Keratinocyte (primary cell): Measurements from ENCODE around the gene GNB5.

Source experiments
- EZH2 ChIP-seq: IDR thresholded peaks from one replicate; pipeline ENCODE4 v1.6.1; 2012; ENCODE audit warnings: inconsistent platforms, mild to moderate bottlenecking, low read length, moderate library complexity
- TF ChIP-seq, protein P1 (sequence below), 3 experiments: IDR thresholded peaks in 1 of 3; conservative IDR thresholded peaks in 1 of 3; optimal IDR thresholded peaks in 1 of 3; 2 replicates in 2 of 3; 3 replicates in 1 of 3; pipeline versions ENCODE3 to v1.5.1; 2011; ENCODE audit warnings: low read length in 3 of 3, mild to moderate bottlenecking in 3 of 3, moderate library complexity in 2 of 3, control low read depth in 1 of 3, inconsistent platforms in 1 of 3; ENCODE audit not compliant: insufficient read depth in 2 of 3; ENCODE audit errors: extremely low read depth in 1 of 3

DNA sequence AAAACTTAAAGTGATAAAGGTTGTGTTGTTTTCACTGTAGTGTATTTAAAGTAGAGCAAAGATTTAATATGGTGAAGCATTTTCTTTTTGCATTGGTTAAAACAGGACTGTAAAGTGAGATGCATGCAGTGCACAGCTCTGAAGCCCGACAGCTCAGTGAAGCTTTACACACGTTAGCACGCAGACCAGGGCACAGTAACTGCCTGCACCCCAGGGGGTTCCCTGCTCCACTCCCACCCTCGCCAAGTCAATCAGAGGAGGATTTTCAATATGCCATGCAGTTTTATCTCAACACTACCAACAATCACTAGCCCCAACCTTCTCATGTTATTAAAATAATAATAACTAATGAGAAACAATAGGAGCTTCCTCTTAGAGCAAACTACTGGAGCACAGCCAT lies 50.5 kb downstream of the GNB5 start:
- TF ChIP-seq, protein P1, sequence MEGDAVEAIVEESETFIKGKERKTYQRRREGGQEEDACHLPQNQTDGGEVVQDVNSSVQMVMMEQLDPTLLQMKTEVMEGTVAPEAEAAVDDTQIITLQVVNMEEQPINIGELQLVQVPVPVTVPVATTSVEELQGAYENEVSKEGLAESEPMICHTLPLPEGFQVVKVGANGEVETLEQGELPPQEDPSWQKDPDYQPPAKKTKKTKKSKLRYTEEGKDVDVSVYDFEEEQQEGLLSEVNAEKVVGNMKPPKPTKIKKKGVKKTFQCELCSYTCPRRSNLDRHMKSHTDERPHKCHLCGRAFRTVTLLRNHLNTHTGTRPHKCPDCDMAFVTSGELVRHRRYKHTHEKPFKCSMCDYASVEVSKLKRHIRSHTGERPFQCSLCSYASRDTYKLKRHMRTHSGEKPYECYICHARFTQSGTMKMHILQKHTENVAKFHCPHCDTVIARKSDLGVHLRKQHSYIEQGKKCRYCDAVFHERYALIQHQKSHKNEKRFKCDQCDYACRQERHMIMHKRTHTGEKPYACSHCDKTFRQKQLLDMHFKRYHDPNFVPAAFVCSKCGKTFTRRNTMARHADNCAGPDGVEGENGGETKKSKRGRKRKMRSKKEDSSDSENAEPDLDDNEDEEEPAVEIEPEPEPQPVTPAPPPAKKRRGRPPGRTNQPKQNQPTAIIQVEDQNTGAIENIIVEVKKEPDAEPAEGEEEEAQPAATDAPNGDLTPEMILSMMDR (optimal IDR thresholded peaks at IDR 0.05 in 1 of 3, IDR thresholded peaks at IDR 0.05 in 1 of 3, conservative IDR thresholded peaks at IDR 0.05 in 1 of 3; ENCODE audit: extremely low read depth in 1 of 3, insufficient read depth in 2 of 3, low read length in 3 of 3): no peak
- TF ChIP-seq EZH2: no peak
